Ectodermal cell (in vitro differentiated cells): ENCODE results near the gene PEX14.
A peak's percentile ranks its signal among the peaks of the same experiment; 100 is the strongest.

ENCODE experiments used
- H3K27ac ChIP-seq: 2 replicates; pipeline ENCODE4 v1.7.0; 2013; ENCODE audit warnings: mild to moderate bottlenecking, low read depth, low read length; ENCODE audit not compliant: insufficient read depth, poor library complexity, severe bottlenecking
- H3K27me3 ChIP-seq: 2 replicates; pipeline ENCODE4 v1.7.0; 2013; ENCODE audit warnings: mild to moderate bottlenecking, low read length; ENCODE audit not compliant: insufficient read depth, control insufficient read depth, poor library complexity, severe bottlenecking
- H3K36me3 ChIP-seq: one replicate; pipeline ENCODE4 v1.7.0; 2013; ENCODE audit warnings: low read length; ENCODE audit not compliant: control insufficient read depth, insufficient read depth
- H3K4me1 ChIP-seq: one replicate; pipeline ENCODE4 v1.7.0; 2013; ENCODE audit warnings: low read length; ENCODE audit not compliant: control insufficient read depth, insufficient read depth
- H3K4me3 ChIP-seq: 2 replicates; pipeline ENCODE4 v1.7.0; 2013; ENCODE audit warnings: low read depth, low read length, control low read depth; ENCODE audit not compliant: insufficient read depth
- H3K9me3 ChIP-seq: 2 replicates; pipeline ENCODE4 v1.7.0; 2013; ENCODE audit warnings: mild to moderate bottlenecking, low read length, moderate library complexity; ENCODE audit not compliant: control insufficient read depth
- WGBS, 2 experiments: methylation state at CpG; one replicate each; pipeline ENCODE4 v1.1.7; 2013; ENCODE audit warnings: missing lambda C conversion rate in 2 of 2; 5-methylcytosine and 5-hydroxymethylcytosine counted together

The PEX14 gene

DNA sequence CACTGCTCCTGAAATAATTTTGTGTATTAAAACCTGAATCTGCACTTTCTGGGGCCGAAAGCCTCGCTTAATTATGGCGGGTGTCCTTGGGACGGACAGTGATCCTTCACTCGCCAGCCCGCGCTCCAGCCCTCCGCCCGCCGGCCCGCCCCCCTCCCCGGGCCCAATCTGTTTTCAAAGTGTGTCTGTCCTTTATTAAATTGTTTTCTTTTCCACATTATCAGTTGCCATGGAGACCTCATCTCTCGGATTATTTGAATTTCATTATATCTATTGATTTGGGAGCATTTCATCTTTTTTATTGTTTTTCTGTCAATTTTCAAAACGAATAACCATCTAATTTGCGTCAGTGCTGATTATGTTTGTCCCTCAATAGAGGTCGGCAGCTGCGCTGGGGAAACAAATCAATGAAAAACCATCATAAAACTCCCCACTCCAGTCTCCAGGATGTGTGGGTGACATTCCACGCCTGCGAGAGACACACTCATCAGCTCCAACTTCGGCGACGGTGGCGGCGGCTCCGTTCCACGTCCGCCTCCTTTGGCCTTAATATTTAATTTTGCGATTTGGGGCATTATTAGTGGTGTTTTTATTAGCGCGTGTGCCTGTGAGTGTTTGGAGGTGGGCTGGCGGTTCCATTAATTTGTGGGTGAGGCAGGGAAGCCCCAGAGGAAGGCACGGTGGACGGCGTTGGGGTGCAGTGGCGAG, 197.7 kb downstream of the PEX14 start:
- Histone ChIP-seq H3K4me1 (peaks cover 45% of the 10 kb centered on the region), H3K27me3 (no peaks in the 10 kb centered on the region)
- 94 to 95% methylated on average over 33 to 35 of the region's 35 CpGs for WGBS, 2 experiments

GRCh38 chr1:10673109-10673711, 198.5 kb downstream of the PEX14 start:
- no peak overlapping the region for H3K4me3 ChIP-seq
- 92% methylated on average over 19 of the region's 19 CpGs for WGBS, 2 experiments
- H3K4me1 ChIP-seq: peaks cover 45% of the 10 kb centered on the region
- H3K36me3 ChIP-seq: no peaks in the 10 kb centered on the region
- H3K27ac ChIP-seq: no peak overlapping the region
- H3K9me3 ChIP-seq: no peaks in the 10 kb centered on the region
- H3K27me3 ChIP-seq: no peaks in the 10 kb centered on the region

More for the DNA sequence above, 197.7 kb downstream of the PEX14 start:
- Histone ChIP-seq H3K27ac (no peak overlapping the region), H3K9me3 (no peaks in the 10 kb centered on the region), H3K36me3 (no peaks in the 10 kb centered on the region), H3K4me3 (no peak overlapping the region)

DNA sequence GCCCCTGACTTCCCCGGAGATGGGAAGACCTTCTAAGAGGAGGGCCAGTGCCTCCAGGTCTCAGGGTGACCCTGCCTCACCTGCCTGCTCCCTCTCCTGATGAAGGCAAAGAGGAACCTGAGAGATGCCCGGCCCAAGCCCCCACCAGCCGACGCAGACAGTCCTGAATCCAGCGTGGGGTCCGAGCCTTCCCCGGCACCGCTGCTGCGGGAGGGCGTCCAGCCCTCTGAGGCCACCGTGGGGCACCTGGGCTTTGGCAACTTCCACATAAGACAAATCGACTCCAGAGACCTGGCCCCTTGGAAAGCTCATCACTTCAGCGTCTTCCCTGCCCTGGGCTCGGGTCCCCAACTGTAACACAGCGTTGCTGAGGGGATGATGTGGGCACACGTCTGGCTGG, 199.5 kb downstream of the PEX14 start:
- H3K4me3 ChIP-seq: no peak overlapping the region
- H3K27me3 ChIP-seq: no peaks in the 10 kb centered on the region
- no peak overlapping the region for H3K27ac ChIP-seq
- H3K36me3 ChIP-seq: no peaks in the 10 kb centered on the region
- 95% methylated on average over 16 of the region's 16 CpGs for WGBS, 2 experiments
- peaks cover 48% of the 10 kb centered on the region for H3K4me1 ChIP-seq
- no peaks in the 10 kb centered on the region for H3K9me3 ChIP-seq

DNA sequence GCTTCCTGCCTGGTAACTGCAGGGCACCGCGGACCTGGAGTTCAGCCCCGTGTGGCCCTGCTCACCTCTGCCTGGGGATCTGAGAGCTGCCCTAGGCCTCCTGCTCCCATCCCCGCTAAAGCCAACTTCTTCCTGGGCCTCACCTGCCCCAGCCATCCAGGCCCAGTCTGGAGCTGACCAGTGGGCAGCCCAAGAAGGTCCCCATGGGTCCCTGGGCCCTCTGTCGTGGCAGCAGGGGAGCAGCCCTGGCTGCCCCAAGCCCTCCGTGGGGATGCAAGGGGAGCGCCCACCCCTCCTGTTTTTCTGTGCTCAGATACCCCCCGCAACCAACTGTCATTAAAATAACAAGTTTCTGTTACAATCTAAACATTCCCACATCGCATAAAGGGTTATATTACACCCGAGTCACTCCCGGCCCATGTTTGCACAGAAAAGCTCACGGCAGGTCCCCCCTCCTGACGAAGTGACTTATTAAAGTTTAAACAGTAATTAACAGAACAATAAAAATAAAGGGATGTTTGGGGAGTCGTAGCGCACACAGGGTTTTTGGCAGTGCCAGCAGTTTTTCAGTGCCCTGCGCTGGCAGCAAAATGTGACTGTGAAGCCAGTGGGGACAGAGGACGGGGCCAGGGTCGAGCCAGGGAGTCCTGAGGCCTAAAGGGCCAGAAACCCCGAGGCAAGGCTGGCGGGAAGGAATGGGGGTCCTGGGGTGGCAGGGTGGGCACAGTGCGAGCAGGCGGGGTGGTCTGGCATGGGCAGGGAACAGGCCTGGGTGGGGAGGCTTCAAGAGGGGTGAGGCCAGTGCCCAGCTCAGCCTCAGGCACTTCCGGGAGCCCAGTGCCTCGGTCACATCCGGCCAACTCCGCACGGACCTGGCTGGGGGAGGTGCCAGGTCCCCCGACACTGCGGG, 200.2 kb downstream of the PEX14 start:
- H3K4me1 ChIP-seq: peaks cover 55% of the 10 kb centered on the region
- H3K9me3 ChIP-seq: no peaks in the 10 kb centered on the region
- no peak overlapping the region for H3K27ac ChIP-seq
- no peaks in the 10 kb centered on the region for H3K27me3 ChIP-seq
- no peak overlapping the region for H3K4me3 ChIP-seq
- no peaks in the 10 kb centered on the region for H3K36me3 ChIP-seq
- WGBS, 2 experiments: 91% methylated on average over 28 to 29 of the region's 29 CpGs

DNA sequence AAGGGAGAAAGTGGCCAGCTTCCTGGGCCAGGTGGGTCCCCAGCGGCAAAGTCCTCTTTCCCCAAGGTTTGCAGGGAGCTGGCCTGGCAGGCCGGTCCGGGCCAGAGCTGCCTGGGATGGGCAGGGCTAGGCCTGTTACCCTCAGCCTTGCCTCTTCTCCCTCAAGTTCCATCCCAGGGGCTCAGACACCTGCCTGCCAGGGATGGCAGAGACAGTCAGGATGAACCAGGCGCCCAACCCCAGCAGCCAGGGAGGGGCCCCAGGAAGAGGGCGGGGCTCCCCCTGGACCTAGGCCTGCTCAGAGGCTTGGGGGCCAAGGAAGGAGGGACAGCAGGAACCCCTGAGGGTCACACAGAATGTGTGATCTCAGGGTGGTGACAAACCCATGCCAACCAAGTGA, 201.1 kb downstream of the PEX14 start:
- no peaks in the 10 kb centered on the region for H3K36me3 ChIP-seq
- no peak overlapping the region for H3K27ac ChIP-seq
- no peaks in the 10 kb centered on the region for H3K27me3 ChIP-seq
- no peaks in the 10 kb centered on the region for H3K9me3 ChIP-seq
- peaks cover 51% of the 10 kb centered on the region for H3K4me1 ChIP-seq
- 91 to 93% methylated on average over 5 of the region's 5 CpGs for WGBS, 2 experiments
- H3K4me3 ChIP-seq: no peak overlapping the region

- Histone ChIP-seq H3K4me1 (peaks cover 51% of the 10 kb centered on the region), H3K36me3 (no peaks in the 10 kb centered on the region), H3K4me3 (no peak overlapping the region), H3K27me3 (no peaks in the 10 kb centered on the region), H3K27ac (no peak overlapping the region), H3K9me3 (no peaks in the 10 kb centered on the region)
- 47 to 48% methylated on average over 13 of the region's 13 CpGs for WGBS, 2 experiments
Measured at GRCh38 chr1:10676963-10677362, 202.2 kb downstream of the PEX14 start.

DNA sequence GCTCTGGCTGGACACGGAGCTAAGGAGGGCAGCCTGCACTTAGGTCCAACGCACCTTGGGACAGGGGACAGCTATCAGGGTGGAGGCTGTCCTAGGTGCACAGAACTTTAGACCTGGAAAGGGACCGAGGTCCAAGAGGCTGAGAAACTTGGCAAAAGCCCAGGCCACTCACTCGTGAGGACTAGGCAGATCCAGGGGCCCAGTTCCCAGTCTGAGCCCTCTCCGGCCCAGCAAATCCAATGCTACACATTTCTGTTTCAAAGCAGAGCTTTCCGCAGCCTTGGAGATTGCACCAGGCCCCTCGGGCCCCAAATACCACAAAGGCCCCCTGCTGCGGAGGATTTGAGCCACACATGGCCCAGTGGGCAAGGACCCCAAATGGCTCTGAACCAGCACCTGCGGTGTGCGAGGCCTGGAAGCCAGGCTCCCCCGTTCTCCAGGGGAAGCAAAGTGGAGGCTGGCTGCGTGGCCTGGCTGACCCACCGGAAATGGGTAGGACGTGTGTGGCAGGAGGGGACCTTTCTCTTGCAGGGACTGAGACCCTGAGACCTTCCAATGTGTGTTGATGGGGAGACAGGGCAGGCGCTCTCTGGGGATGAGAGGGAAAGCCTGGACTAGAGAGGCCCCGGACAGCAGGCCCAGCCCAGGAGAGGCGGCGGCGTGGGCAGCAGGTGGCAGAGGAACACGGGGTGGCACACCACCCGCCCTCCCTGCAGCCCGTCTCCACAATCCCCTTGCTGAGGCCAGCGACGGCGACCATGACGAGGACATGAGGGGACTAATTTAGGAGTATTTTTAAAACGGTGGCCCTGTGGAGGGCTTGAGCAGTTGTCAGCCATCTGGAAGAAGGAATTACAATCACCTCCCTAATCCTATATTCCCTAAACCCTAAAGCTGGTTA, 203.0 kb downstream of the PEX14 start:
- no peak overlapping the region for H3K4me3 ChIP-seq
- no peaks in the 10 kb centered on the region for H3K27me3 ChIP-seq
- H3K9me3 ChIP-seq: no peaks in the 10 kb centered on the region
- H3K4me1 ChIP-seq: peaks cover 58% of the 10 kb centered on the region
- peak overlapping the region; percentile 63 for H3K27ac ChIP-seq
- no peaks in the 10 kb centered on the region for H3K36me3 ChIP-seq
- WGBS, 2 experiments: 53 to 59% methylated on average over 26 to 27 of the region's 27 CpGs

DNA sequence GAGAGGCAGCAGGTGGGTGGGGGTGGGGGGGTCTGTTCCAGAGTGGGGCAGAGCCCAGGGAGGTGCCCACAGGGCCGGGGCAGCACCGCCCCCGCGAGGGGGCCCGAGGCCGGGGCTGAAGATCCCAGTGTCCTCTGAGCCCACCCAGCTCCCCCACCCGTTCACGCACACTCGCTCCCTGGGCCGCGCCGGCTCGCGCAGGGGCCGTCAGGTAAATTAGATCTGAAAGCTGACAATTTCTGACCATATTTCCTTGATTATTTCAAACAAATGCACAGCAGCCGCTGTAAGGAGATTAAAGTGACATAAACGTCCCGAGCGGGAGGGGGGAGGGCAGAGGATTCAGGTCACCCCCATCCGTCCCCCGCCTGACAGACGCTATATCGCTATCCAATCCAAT, 203.7 kb downstream of the PEX14 start:
- H3K27me3 ChIP-seq: no peaks in the 10 kb centered on the region
- peaks cover 65% of the 10 kb centered on the region for H3K4me1 ChIP-seq
- no peak overlapping the region for H3K4me3 ChIP-seq
- no peaks in the 10 kb centered on the region for H3K9me3 ChIP-seq
- WGBS, 2 experiments: 75 to 78% methylated on average over 23 of the region's 23 CpGs
- H3K27ac ChIP-seq: peak overlapping the region; percentile 16
- no peaks in the 10 kb centered on the region for H3K36me3 ChIP-seq

- no peaks in the 10 kb centered on the region for H3K36me3 ChIP-seq
- H3K27ac ChIP-seq: no peak overlapping the region
- peaks cover 69% of the 10 kb centered on the region for H3K4me1 ChIP-seq
- 67 to 68% methylated on average over 11 of the region's 11 CpGs for WGBS, 2 experiments
- H3K4me3 ChIP-seq: no peak overlapping the region
- no peaks in the 10 kb centered on the region for H3K27me3 ChIP-seq
- no peaks in the 10 kb centered on the region for H3K9me3 ChIP-seq
Measured at GRCh38 chr1:10678852-10679251, 204.1 kb downstream of the PEX14 start.
